Tibial nerve (tissue), 4 donors: ENCODE measurements around the gene TAF4.
"Not testable (repeated sequence)": the region's sequence is repeated elsewhere in the genome, so short reads cannot be mapped to it uniquely, and the experiment has no call there.

Source experiments
- EP300 ChIP-seq, 2 donors: sonication (generic); formaldehyde crosslinking; IDR thresholded peaks; one replicate each; pipeline ENCODE4 v1.6.1; 2017; ENCODE audit warnings: antibody characterized with exemption in 2 of 2, mild to moderate bottlenecking in 1 of 2
- POLR2A ChIP-seq, 2 donors: fragments of 450-650 bp; IDR thresholded peaks; one replicate each; pipeline ENCODE4 v1.6.1; 2017; ENCODE audit warnings: antibody characterized with exemption in 2 of 2, mild to moderate bottlenecking in 2 of 2, moderate library complexity in 2 of 2
- TF ChIP-seq, protein P1 (sequence below), 5 experiments: fragments of 200-600 bp in 3 of 5; fragments of 450-650 bp in 2 of 5; sonication (generic) in 3 of 5; IDR thresholded peaks; one replicate each; pipeline ENCODE4 v1.5.1; 2016 to 2019; ENCODE audit warnings: antibody characterized with exemption in 5 of 5, mild to moderate bottlenecking in 3 of 5, moderate library complexity in 2 of 5

DNA sequence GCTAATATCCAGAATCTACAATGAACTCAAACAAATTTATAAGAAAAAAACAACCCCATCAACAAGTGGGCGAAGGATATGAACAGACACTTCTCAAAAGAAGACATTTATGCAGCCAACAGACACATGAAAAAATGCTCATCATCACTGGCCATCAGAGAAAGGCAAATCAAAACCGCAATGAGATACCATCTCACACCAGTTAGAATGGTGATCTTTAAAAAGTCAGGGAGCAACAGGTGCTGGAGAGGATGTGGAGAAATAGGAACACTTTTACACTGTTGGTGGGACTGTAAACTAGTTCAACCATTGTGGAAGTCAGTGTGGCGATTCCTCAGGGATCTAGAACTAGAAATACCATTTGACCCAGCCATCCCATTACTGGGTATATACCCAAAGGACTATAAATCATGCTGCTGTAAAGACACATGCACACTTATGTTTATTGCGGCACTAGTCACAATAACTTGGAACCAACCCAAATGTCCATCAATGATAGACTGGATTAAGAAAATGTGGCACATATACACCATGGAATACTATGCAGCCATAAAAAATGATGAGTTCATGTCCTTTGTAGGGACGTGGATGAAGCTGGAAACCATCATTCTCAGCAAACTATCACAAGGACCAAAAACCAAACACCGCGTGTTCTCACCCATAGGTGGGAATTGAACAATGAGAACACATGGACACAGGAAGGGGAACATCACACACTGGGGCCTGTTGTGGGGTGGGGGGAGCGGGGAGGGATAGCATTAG is 6.2 kb upstream of the TAF4 start:
- TF ChIP-seq, protein P1, sequence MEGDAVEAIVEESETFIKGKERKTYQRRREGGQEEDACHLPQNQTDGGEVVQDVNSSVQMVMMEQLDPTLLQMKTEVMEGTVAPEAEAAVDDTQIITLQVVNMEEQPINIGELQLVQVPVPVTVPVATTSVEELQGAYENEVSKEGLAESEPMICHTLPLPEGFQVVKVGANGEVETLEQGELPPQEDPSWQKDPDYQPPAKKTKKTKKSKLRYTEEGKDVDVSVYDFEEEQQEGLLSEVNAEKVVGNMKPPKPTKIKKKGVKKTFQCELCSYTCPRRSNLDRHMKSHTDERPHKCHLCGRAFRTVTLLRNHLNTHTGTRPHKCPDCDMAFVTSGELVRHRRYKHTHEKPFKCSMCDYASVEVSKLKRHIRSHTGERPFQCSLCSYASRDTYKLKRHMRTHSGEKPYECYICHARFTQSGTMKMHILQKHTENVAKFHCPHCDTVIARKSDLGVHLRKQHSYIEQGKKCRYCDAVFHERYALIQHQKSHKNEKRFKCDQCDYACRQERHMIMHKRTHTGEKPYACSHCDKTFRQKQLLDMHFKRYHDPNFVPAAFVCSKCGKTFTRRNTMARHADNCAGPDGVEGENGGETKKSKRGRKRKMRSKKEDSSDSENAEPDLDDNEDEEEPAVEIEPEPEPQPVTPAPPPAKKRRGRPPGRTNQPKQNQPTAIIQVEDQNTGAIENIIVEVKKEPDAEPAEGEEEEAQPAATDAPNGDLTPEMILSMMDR (IDR thresholded peaks at IDR 0.05): not testable (repeated sequence)
- not testable (repeated sequence) for TF ChIP-seq POLR2A, EP300 (IDR thresholded peaks at IDR 0.05)
